Measurements from ENCODE around the gene TRO.

Gene TRO

GRCh38 chrX:54950730-54951375, 30.2 kb downstream of the TRO start:
- DNase-seq (ENCODE audit: low read depth in 2 of 2): no peak

GRCh38 chrX:54961750-54962149, 41.1 kb downstream of the TRO start:
- DNase-seq (ENCODE audit: low read depth in 2 of 2): no peak

GRCh38 chrX:54964766-54965497, 44.3 kb downstream of the TRO start:
- no peak for DNase-seq (ENCODE audit: low read depth in 2 of 2)

- no peak for DNase-seq (ENCODE audit: low read depth in 2 of 2)
Observed at GRCh38 chrX:54977387-54977786, 56.8 kb downstream of the TRO start.

DNA sequence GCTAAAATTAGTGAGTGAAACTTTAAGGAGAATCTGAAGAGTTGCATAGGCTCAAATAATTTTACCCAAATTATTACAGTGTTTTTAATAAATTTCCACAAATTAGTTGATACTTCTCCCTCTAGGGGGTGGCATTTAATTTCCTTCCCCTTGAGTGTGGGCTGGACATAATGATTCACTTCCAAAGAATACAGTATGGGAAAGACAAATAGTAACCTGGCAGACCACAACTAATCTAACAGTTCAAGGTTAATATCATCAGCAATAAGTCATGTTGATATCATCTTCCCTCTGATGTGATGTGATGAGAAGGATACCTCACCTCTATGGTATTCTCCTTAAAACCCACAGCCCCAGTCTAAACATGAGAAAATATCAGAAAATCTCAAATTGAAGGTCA, 57.8 kb downstream of the TRO start:
- DNase-seq (ENCODE audit: low read depth in 2 of 2): no peak

DNA sequence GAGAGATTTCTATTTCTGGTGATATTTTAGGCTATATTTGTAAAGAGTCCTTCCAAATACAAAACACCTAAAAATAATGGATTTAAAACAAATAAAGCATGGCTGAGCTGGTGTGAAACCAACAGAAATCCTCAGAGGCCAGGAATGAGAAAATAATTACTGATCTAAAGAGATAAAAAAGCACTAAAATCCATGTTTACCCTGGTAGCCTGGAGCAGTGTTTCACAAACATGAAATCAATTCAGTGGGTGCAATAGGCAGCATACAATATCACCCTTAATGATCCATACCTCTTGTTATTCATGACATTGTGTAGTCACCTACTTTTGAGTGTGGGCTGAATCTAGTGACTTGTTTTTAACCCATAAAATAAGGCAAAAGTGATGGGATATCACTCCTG, 58.8 kb downstream of the TRO start:
- DNase-seq (ENCODE audit: low read depth in 2 of 2): no peak

- DNase-seq (ENCODE audit: low read depth in 2 of 2): no peak
Observed at GRCh38 chrX:54980334-54980733, 59.7 kb downstream of the TRO start.

Measured in stimulated activated CD4-positive, alpha-beta T cell treated with anti-CD3 and anti-CD28 coated beads, Interleukin-15, amount 100 ng/mL, for 48 hours (primary cell).